ENCODE measurements around the gene KCND2. TPM values are rescaled to one million over a fixed set of nuclear protein-coding genes. Genes with fewer than 3 reads are reported as not detected.

KCND2 gene
- total RNA-seq, 2 donors from 2014 or later = not detected

DNA sequence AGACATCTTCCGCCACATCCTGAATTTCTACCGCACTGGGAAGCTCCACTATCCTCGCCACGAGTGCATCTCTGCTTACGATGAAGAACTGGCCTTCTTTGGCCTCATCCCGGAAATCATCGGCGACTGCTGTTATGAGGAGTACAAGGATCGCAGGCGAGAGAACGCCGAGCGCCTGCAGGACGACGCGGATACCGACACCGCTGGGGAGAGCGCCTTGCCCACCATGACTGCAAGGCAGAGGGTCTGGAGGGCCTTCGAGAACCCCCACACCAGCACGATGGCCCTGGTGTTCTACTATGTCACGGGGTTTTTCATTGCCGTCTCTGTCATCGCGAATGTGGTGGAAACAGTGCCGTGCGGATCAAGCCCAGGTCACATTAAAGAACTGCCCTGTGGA lies 1.9 kb downstream of the KCND2 start:
- Mint-ChIP-seq H3K27me3 (peaks cover 18% of the 10 kb centered on the region), H3K4me3 (no peak overlapping the region), H3K4me1 (no peaks in the 10 kb centered on the region)

DNA sequence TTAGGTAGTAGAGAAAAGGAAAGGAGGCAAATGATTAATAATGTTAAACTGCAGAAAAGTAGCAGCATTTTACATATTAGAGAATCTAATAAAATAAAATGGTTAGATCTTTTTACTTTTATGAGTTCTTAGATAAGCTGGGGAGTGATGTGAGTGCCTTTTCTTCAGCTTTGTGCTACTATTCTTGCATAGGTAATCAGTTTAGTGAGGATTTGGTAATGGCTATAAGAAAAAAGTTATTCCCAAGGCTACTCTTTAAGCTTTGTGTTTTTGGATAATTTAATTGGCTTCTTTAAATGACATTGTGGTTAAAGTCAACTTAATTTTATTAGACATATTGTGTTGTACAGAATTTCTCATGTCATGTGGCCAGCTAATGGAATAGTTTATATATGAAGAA lies 3.7 kb downstream of the KCND2 start:
- H3K27me3 Mint-ChIP-seq = peaks cover 14% of the 10 kb centered on the region
- H3K36me3 Mint-ChIP-seq (ENCODE audit: low read depth) = no peaks in the 10 kb centered on the region
- H3K9me3 ChIP-seq (ENCODE audit: control insufficient read depth, low read length, poor library complexity, severe bottlenecking) = no peaks in the 10 kb centered on the region
- no peak overlapping the region for H3K27ac Mint-ChIP-seq
- no peak overlapping the region for H3K4me3 Mint-ChIP-seq
- H3K4me1 Mint-ChIP-seq = no peaks in the 10 kb centered on the region
- ATAC-seq (no peak), DNase-seq (no peak)

More for the DNA sequence above, 1.9 kb downstream of the KCND2 start:
- Mint-ChIP-seq H3K27ac (no peak overlapping the region), H3K36me3 (ENCODE audit: low read depth) (no peaks in the 10 kb centered on the region)
- no peaks in the 10 kb centered on the region for H3K9me3 ChIP-seq (ENCODE audit: control insufficient read depth, low read length, poor library complexity, severe bottlenecking)
- ATAC-seq (no peak), DNase-seq (no peak)

DNA sequence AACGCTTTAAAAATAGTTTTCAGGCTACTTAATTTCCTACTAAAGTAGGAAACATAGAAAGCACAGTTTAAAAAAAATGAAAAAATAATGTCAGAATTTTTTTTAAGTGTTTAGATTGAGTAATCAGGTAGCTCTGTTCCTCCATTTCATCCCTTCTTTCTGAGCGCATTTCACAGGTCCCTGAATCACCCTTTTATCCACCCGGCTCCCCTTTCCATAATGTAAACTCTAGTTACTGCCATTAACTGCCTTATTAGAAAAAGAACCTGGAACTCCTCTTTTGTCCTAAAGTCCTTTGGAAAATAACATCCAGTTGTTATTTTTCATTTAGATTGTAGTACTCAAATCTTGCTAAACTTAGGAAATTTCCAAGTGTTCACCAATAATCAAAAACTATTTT lies 5.8 kb downstream of the KCND2 start:
- Mint-ChIP-seq H3K27me3 (peaks cover 9% of the 10 kb centered on the region), H3K4me3 (no peak overlapping the region), H3K27ac (no peak overlapping the region), H3K4me1 (no peaks in the 10 kb centered on the region), H3K36me3 (ENCODE audit: low read depth) (no peaks in the 10 kb centered on the region)
- no peak for DNase-seq
- ATAC-seq = no peak
- no peaks in the 10 kb centered on the region for H3K9me3 ChIP-seq (ENCODE audit: control insufficient read depth, low read length, poor library complexity, severe bottlenecking)

DNA sequence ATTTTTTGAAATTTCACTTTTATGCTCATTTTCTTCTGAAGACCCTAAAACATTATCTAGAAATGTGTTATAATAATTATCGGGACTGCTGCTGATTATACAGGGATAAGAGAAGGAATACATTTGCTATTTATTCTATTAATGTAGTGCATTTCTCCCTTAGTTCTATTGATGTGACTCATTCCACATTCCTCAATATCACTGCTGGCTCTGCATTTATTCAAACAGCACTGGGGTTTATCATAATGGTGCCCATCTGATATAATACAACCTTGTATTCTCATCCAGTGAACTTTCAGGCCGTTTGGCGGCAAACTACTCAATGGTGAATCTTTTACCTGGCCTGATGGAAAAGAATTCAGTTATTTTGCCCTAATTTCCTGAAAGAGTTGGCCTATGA lies 7.8 kb downstream of the KCND2 start:
- no peak overlapping the region for H3K27ac Mint-ChIP-seq
- no peaks in the 10 kb centered on the region for H3K36me3 Mint-ChIP-seq (ENCODE audit: low read depth)
- ATAC-seq (no peak), DNase-seq (no peak)
- no peaks in the 10 kb centered on the region for H3K27me3 Mint-ChIP-seq
- no peaks in the 10 kb centered on the region for H3K4me1 Mint-ChIP-seq
- no peaks in the 10 kb centered on the region for H3K9me3 ChIP-seq (ENCODE audit: control insufficient read depth, low read length, poor library complexity, severe bottlenecking)
- H3K4me3 Mint-ChIP-seq = no peak overlapping the region

DNA sequence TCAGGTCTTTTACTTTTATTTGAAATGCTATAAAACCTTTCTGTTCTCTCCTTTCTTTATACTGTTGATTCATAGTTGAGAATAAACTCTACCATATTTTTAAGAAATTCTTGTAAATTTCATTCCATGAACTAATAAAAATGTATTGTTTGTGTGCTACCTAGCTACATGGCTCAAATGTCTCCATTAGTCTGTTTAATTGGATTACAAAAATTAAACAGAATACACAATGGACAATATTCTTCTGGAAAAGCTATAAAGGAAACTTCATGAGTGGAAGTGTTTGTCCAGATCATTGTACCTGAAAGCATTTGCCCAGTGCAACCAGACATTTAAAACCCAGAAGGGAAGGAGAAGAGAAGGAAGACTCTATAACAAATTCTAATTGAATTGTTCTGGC lies 20.1 kb downstream of the KCND2 start:
- DNase-seq (no peak), ATAC-seq (no peak)
- H3K36me3 Mint-ChIP-seq (ENCODE audit: low read depth) = no peaks in the 10 kb centered on the region
- H3K9me3 ChIP-seq (ENCODE audit: control insufficient read depth, low read length, poor library complexity, severe bottlenecking) = no peaks in the 10 kb centered on the region
- no peaks in the 10 kb centered on the region for H3K4me1 Mint-ChIP-seq
- no peak overlapping the region for H3K4me3 Mint-ChIP-seq
- no peak overlapping the region for H3K27ac Mint-ChIP-seq
- H3K27me3 Mint-ChIP-seq = no peaks in the 10 kb centered on the region

DNA sequence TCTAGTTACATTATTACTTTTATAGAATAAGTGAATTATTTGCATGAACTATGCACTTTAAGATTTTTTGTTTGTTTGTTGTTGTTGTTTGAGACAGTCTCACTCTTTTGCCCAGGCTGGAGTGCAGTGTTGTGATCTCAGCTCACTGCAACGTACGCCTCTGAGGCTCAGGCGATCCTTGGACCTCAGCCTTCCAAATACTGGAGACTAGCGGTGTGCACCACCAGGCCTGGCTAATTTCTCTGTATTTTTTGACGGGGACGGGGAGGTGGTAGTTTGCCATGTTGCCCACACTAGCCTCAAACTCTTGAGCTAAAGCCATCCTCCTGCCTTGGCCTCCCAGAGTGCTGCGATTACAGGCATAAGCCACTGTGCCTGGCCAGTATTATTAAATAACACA lies 29.2 kb downstream of the KCND2 start:
- Mint-ChIP-seq H3K27ac (no peak overlapping the region), H3K27me3 (no peaks in the 10 kb centered on the region), H3K4me1 (no peaks in the 10 kb centered on the region), H3K36me3 (ENCODE audit: low read depth) (no peaks in the 10 kb centered on the region), H3K4me3 (no peak overlapping the region)
- H3K9me3 ChIP-seq (ENCODE audit: control insufficient read depth, low read length, poor library complexity, severe bottlenecking) = no peaks in the 10 kb centered on the region
- DNase-seq (no peak), ATAC-seq (no peak)

DNA sequence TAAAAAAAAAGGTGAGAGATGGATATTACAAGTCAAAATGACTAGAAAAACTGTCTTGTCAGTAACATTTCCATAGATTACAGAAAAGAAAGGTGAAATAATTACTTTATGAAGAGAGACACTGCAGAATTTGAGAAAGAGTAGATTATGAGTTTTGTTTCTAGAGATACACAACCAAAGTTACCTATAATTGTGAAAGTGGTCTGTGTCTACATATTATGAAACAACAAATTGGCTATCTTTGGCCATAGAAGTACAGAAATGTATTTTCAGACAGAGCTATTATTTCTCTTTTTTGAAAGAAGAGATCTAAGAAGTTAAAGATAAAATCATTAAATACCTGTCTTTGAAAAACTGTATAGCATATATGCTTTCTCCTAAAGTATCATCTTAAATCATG lies 30.1 kb downstream of the KCND2 start:
- no peaks in the 10 kb centered on the region for H3K36me3 Mint-ChIP-seq (ENCODE audit: low read depth)
- no peak for DNase-seq
- no peaks in the 10 kb centered on the region for H3K27me3 Mint-ChIP-seq
- ATAC-seq = no peak
- no peak overlapping the region for H3K27ac Mint-ChIP-seq
- H3K9me3 ChIP-seq (ENCODE audit: control insufficient read depth, low read length, poor library complexity, severe bottlenecking) = no peaks in the 10 kb centered on the region
- no peaks in the 10 kb centered on the region for H3K4me1 Mint-ChIP-seq
- no peak overlapping the region for H3K4me3 Mint-ChIP-seq

DNA sequence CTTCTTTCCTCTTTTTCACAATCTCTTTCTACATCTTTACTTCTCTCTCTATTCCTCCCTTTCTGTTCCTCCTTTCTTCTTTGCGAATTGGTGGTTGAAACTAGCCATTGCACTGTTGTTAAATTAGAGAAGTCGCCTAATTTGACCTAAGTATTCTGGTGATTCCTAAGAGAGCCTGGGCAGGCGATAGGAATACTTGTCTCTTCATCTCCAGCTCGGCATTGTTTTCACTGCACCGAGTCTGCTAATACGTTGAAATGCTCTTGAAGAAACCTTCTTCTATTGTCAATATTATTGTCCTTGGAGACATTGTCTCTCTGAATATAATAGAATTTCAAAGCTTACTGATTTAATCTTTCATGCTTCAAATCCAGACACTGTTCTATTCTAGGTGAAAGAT lies 31.7 kb downstream of the KCND2 start:
- no peak for DNase-seq
- no peaks in the 10 kb centered on the region for H3K36me3 Mint-ChIP-seq (ENCODE audit: low read depth)
- H3K27ac Mint-ChIP-seq = no peak overlapping the region
- ATAC-seq = no peak
- H3K4me3 Mint-ChIP-seq = no peak overlapping the region
- no peaks in the 10 kb centered on the region for H3K27me3 Mint-ChIP-seq
- no peaks in the 10 kb centered on the region for H3K9me3 ChIP-seq (ENCODE audit: control insufficient read depth, low read length, poor library complexity, severe bottlenecking)
- no peaks in the 10 kb centered on the region for H3K4me1 Mint-ChIP-seq

DNA sequence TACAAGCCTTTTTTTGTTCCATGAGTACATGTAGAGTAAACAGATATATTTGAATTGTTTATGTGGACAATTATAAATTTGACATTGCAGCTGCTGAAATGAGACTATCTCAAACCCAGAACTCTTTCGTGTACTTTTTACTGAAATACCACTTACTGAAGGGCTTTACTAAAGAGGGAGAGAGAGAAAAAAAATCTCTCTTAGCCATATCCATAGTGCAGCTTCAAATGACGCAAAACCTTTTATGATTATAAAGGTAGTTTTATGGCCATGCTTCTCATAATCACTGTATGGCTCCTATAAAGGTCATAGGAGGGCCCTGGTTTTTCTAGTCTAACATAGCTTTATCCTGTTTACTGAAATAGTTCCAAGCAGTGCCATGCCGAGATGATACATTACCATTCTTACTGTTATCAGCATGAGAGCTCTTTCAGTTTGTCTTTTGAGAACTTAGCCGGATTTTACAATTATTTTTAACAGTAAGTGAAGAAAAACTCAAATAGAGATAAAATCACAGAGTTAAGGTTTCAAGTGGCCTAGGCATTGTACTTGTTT lies 35.1 kb downstream of the KCND2 start:
- no peaks in the 10 kb centered on the region for H3K27me3 Mint-ChIP-seq
- no peak for DNase-seq
- no peaks in the 10 kb centered on the region for H3K9me3 ChIP-seq (ENCODE audit: control insufficient read depth, low read length, poor library complexity, severe bottlenecking)
- H3K4me1 Mint-ChIP-seq = no peaks in the 10 kb centered on the region
- no peak for ATAC-seq
- H3K36me3 Mint-ChIP-seq (ENCODE audit: low read depth) = no peaks in the 10 kb centered on the region
- H3K27ac Mint-ChIP-seq = no peak overlapping the region
- H3K4me3 Mint-ChIP-seq = no peak overlapping the region

DNA sequence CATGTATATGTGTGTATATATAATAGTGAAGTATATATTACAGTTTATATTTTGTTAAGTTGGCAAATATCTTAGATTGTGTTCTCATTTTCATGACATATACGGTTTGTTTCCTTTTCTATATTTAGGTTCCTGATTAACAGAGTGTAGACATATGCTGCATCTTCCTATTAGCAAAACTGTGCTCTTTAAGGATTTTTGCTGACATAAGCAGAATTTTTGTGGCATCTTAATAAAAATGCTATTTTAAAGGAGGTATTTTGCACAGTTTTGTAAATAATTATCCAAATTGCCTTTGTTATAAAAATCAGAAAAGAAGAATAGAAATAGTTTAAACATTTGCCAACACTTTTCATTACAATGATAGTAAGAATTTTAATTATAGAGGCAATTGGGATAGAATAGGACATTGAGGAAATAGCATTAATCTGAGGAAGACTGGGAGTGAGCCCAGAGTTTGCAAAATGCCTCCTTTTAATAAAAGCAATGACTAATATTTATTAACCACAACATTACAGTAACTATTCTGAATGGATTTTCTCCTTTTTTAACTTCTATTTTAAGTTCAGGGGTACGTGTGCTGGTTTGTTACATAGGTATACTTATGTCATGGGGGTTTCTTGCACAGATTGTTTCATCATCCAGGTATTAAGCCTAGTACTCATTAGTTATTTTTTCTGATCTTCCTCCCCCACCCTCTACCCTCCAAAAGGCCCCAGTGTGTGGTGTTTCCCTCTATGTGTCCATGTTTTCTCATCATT lies 38.2 kb downstream of the KCND2 start:
- DNase-seq (no peak), ATAC-seq (no peak)
- Mint-ChIP-seq H3K27me3 (no peaks in the 10 kb centered on the region), H3K4me3 (no peak overlapping the region), H3K27ac (no peak overlapping the region), H3K36me3 (ENCODE audit: low read depth) (no peaks in the 10 kb centered on the region), H3K4me1 (no peaks in the 10 kb centered on the region)
- H3K9me3 ChIP-seq (ENCODE audit: control insufficient read depth, low read length, poor library complexity, severe bottlenecking) = no peaks in the 10 kb centered on the region

DNA sequence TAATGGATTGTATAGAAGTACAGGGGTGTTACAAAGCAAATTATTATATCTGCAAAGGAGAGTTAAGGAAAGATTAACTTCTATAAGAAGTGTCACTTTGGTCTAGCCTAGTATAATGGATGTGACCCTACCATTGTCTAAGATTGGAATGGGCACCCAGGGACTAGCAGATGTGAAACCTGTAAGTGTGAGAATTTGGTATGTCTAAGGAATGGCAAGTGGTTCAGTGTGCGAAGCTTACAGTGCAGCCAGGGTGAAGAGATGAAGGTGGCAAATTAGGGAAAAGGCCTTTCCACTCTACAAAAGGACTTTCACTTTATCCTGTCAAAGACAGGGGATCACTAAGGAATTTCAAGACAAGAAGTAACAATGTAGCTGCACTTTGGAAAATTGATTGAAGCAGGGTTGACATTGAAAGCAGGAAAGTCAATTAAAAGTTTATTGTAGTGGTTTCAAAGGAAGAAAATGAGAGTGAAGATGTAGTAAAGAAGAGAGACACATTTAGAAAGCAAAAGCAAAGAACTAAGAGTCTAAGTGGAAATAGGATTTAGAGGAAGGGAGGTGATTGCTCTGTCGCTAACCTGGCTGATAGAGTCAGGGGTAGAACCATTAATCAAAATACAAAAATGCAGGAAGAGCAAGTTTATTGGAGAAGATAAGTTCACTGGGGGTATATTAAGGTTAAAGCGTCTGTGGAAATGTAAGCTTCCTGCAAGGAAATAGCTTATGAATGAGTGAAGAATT lies 47.4 kb downstream of the KCND2 start:
- Mint-ChIP-seq H3K36me3 (ENCODE audit: low read depth) (no peaks in the 10 kb centered on the region), H3K4me3 (no peak overlapping the region), H3K27me3 (no peaks in the 10 kb centered on the region), H3K27ac (no peak overlapping the region), H3K4me1 (no peaks in the 10 kb centered on the region)
- no peaks in the 10 kb centered on the region for H3K9me3 ChIP-seq (ENCODE audit: control insufficient read depth, low read length, poor library complexity, severe bottlenecking)
- DNase-seq (no peak), ATAC-seq (no peak)

DNA sequence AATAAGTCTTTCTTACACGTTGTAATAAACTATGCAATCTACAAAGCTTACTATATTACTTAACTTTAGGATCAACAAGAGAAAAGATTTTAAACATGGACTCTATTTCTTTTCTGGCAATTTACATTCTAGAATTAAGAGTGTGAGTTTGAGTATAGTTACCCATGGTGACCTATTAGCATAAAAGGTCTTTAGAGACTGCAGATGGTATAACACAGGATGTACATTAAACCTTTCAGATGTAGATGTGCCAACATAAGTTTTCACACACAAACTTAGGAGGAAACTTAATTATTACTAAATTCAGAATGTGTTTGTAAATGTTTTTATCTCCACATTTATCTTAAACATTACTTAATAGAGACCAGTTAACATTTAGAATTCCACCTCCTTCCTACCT lies 54.1 kb downstream of the KCND2 start:
- H3K36me3 Mint-ChIP-seq (ENCODE audit: low read depth) = no peaks in the 10 kb centered on the region
- H3K4me3 Mint-ChIP-seq = no peak overlapping the region
- ATAC-seq (no peak), DNase-seq (no peak)
- H3K9me3 ChIP-seq (ENCODE audit: control insufficient read depth, low read length, poor library complexity, severe bottlenecking) = no peaks in the 10 kb centered on the region
- no peaks in the 10 kb centered on the region for H3K27me3 Mint-ChIP-seq
- no peak overlapping the region for H3K27ac Mint-ChIP-seq
- H3K4me1 Mint-ChIP-seq = no peaks in the 10 kb centered on the region

DNA sequence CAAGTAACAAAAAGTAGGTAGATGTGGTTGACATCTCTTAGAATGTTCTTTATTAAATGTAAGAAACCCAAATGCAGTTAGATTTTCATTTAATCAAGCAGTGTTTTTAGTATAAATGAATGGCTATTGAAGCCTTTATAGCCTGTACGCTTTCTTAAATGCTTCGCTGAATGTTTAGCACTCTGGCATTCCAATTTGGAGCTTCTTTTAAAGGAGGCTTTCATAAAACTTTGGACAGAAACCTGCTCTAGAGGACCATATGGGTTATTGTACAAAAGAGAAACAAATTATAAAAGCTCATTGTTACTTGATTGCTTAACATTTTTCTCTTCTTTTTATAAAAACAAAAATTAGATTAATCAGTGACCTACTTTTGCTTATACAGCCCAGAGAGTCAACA lies 59.5 kb downstream of the KCND2 start:
- H3K9me3 ChIP-seq (ENCODE audit: control insufficient read depth, low read length, poor library complexity, severe bottlenecking) = no peaks in the 10 kb centered on the region
- H3K27ac Mint-ChIP-seq = no peak overlapping the region
- no peak overlapping the region for H3K4me3 Mint-ChIP-seq
- no peaks in the 10 kb centered on the region for H3K4me1 Mint-ChIP-seq
- ATAC-seq = no peak
- H3K36me3 Mint-ChIP-seq (ENCODE audit: low read depth) = no peaks in the 10 kb centered on the region
- H3K27me3 Mint-ChIP-seq = no peaks in the 10 kb centered on the region
- no peak for DNase-seq

DNA sequence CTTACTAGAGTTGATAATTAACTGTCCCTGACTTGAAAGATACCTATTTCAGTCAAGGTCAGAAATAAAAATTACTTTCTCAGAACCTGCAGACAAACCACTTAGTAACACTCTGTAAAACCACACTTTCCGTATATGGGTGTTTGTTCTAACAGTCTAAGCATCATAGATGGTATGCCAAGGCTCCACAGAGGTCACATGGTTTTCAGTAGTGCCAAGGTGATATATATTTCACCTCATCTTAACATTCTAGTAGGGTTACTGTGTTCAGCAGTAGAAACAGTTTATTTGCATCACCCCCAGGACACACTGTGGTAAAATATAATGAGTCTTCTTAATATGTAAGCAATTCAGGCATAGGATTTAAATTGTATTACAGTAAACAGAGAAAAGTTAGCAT lies 61.5 kb downstream of the KCND2 start:
- Mint-ChIP-seq H3K4me3 (no peak overlapping the region), H3K36me3 (ENCODE audit: low read depth) (no peaks in the 10 kb centered on the region), H3K27me3 (no peaks in the 10 kb centered on the region), H3K27ac (no peak overlapping the region), H3K4me1 (no peaks in the 10 kb centered on the region)
- DNase-seq (no peak), ATAC-seq (no peak)
- H3K9me3 ChIP-seq (ENCODE audit: control insufficient read depth, low read length, poor library complexity, severe bottlenecking) = no peaks in the 10 kb centered on the region
